Sigmoid colon (tissue), 7 donors: ENCODE data around the gene TRPM2. TPM values are rescaled to one million over a fixed set of nuclear protein-coding genes. Genes with fewer than 3 reads are reported as not detected.

Experiments used
- DNase-seq: peaks from one replicate; pipeline ENCODE4 v3.0.0-alpha.2; 2019
- H3K27ac ChIP-seq, 4 donors: fragments of 200-600 bp; sonication (generic); one replicate each; pipeline ENCODE4 v1.5.1; 2016 to 2019; ENCODE audit warnings: mild to moderate bottlenecking in 1 of 4
- H3K27me3 ChIP-seq, 3 donors: fragments of 200-600 bp; sonication (generic); one replicate each; pipeline ENCODE4 v1.5.1; 2019; ENCODE audit warnings: mild to moderate bottlenecking in 1 of 3
- H3K36me3 ChIP-seq, 4 donors: fragments of 200-600 bp; sonication (generic); one replicate each; pipeline ENCODE4 v1.5.1; 2016 to 2019
- H3K4me1 ChIP-seq, 4 donors: fragments of 200-600 bp; sonication (generic); one replicate each; pipeline ENCODE4 v1.5.1; 2017 to 2019
- H3K4me3 ChIP-seq, 4 donors: fragments of 200-600 bp; sonication (generic); one replicate each; pipeline ENCODE4 v1.5.1; 2017 to 2019; ENCODE audit warnings: mild to moderate bottlenecking in 2 of 4, moderate library complexity in 1 of 4
- H3K9me3 ChIP-seq, 4 donors: fragments of 200-600 bp in 3 of 4; sonication (generic) in 3 of 4; one replicate each; pipeline versions ENCODE4 v1.5.1 to v1.6.1; 2013 to 2019
- CTCF ChIP-seq, 4 experiments: fragments of 450-650 bp in 3 of 4; fragments of 200-600 bp in 1 of 4; IDR thresholded peaks; one replicate each; pipeline ENCODE4 v1.5.1; 2016 to 2019; ENCODE audit warnings: antibody characterized with exemption in 4 of 4, mild to moderate bottlenecking in 3 of 4, moderate library complexity in 2 of 4
- EP300 ChIP-seq, 4 donors: sonication (generic); formaldehyde crosslinking; IDR thresholded peaks; one replicate each; pipeline ENCODE4 v1.6.1; 2017; ENCODE audit warnings: antibody characterized with exemption in 4 of 4
- POLR2A ChIP-seq, 2 donors: fragments of 450-650 bp; IDR thresholded peaks; one replicate each; pipeline ENCODE4 v1.6.1; 2016; ENCODE audit warnings: antibody characterized with exemption in 2 of 2, mild to moderate bottlenecking in 2 of 2, moderate library complexity in 2 of 2
- POLR2AphosphoS5 ChIP-seq, 4 donors: sonication (generic); formaldehyde crosslinking; IDR thresholded peaks; one replicate each; pipeline ENCODE4 v1.6.1; 2017; ENCODE audit warnings: antibody characterized with exemption in 4 of 4
- WGBS, 2 donors: extraction: QIAGEN DNeasy Blood & Tissue Kit; methylation state at CpG; one replicate each; pipeline ENCODE4 v1.1.7; 2013; 5-methylcytosine and 5-hydroxymethylcytosine counted together
- intact Hi-C: fragments of 100-400 bp; cut with DNase I; formaldehyde crosslinking; loops from one replicate; pipeline ENCODE4 v1.15.1; 2023
- polyA plus RNA-seq, 3 donors: library from polyadenylated mRNA; stranded (reverse); fragments of 200-250 nt; gene quantifications; one replicate each; pipeline ENCODE4 v1.2.3, GENCODE V29; 2013
- total RNA-seq, 4 donors: library from RNA; depleted of rRNA; stranded (reverse); fragments of >200 nt; gene quantifications; one replicate each; pipeline ENCODE4 v1.1.0, GENCODE V29; 2016
- donor health status: healthy with polysubstance abuse.
- donor health status: Bipolar disorder and iron deficiency.
- donor health status: healthy.

The TRPM2 gene
- total and polyA plus RNA-seq, 7 donors: 1.6 to 4.9 (median 3.4) TPM

GRCh38 chr21:44317871-44318270, 35.5 kb upstream of the TRPM2 start:
- no peaks in the 10 kb centered on the region for H3K9me3 ChIP-seq
- intact Hi-C loops: no loop called here
- TF ChIP-seq CTCF (IDR thresholded peaks at IDR 0.05) (no peak), POLR2AphosphoS5 (IDR thresholded peaks at IDR 0.05) (no peak), EP300 (IDR thresholded peaks at IDR 0.05) (no peak), POLR2A (IDR thresholded peaks at IDR 0.05) (no peak)
- 95 to 96% methylated on average over 22 of the region's 22 CpGs for WGBS, 2 donors
- no peaks in the 10 kb centered on the region for H3K4me1 ChIP-seq
- H3K4me3 ChIP-seq: no peak overlapping the region
- H3K27ac ChIP-seq: no peak overlapping the region
- no peaks in the 10 kb centered on the region for H3K27me3 ChIP-seq
- H3K36me3 ChIP-seq: peaks cover 12 to 90% (median 41%) of the 10 kb centered on the region in 4 donors
- no peak for DNase-seq

- no peak for TF ChIP-seq POLR2AphosphoS5 (IDR thresholded peaks at IDR 0.05)
- TF ChIP-seq CTCF (IDR thresholded peaks at IDR 0.05): no peak
- Histone ChIP-seq H3K4me1 (no peaks in the 10 kb centered on the region), H3K27ac (no peak overlapping the region), H3K9me3 (no peaks in the 10 kb centered on the region), H3K27me3 (no peaks in the 10 kb centered on the region), H3K4me3 (no peak overlapping the region), H3K36me3 (peaks cover 6 to 89% (median 35%) of the 10 kb centered on the region in 4 donors)
- 94 to 95% methylated on average over 25 of the region's 25 CpGs for WGBS, 2 donors
- no peak for DNase-seq
- intact Hi-C loops: no loop called here
These were observed 34.7 kb upstream of the TRPM2 start for GRCh38 chr21:44318489-44319285.

- WGBS, 2 donors: 93 to 96% methylated on average over 35 of the region's 35 CpGs
- H3K9me3 ChIP-seq: no peaks in the 10 kb centered on the region
- TF ChIP-seq POLR2A (IDR thresholded peaks at IDR 0.05) (no peak), CTCF (IDR thresholded peaks at IDR 0.05) (no peak), EP300 (IDR thresholded peaks at IDR 0.05) (no peak), POLR2AphosphoS5 (IDR thresholded peaks at IDR 0.05) (no peak)
- H3K4me1 ChIP-seq: no peaks in the 10 kb centered on the region
- no peak overlapping the region for H3K27ac ChIP-seq
- intact Hi-C loops: no loop called here
- no peak overlapping the region for H3K4me3 ChIP-seq
- peaks cover 6 to 91% (median 34%) of the 10 kb centered on the region in 4 donors for H3K36me3 ChIP-seq
- H3K27me3 ChIP-seq: no peaks in the 10 kb centered on the region
- DNase-seq: no peak
These were observed 33.9 kb upstream of the TRPM2 start for GRCh38 chr21:44319407-44320065.

GRCh38 chr21:44320847-44321246, 32.6 kb upstream of the TRPM2 start:
- peaks cover 6 to 91% (median 35%) of the 10 kb centered on the region in 4 donors for H3K36me3 ChIP-seq
- H3K9me3 ChIP-seq: no peaks in the 10 kb centered on the region
- DNase-seq: no peak
- H3K4me1 ChIP-seq: no peaks in the 10 kb centered on the region
- TF ChIP-seq CTCF (IDR thresholded peaks at IDR 0.05): no peak
- no peak for TF ChIP-seq POLR2A (IDR thresholded peaks at IDR 0.05)
- no peak for TF ChIP-seq POLR2AphosphoS5 (IDR thresholded peaks at IDR 0.05)
- no peak for TF ChIP-seq EP300 (IDR thresholded peaks at IDR 0.05)
- intact Hi-C loops: no loop called here
- no peaks in the 10 kb centered on the region for H3K27me3 ChIP-seq
- H3K27ac ChIP-seq: no peak overlapping the region
- WGBS, 2 donors: 91 to 94% methylated on average over 13 of the region's 13 CpGs
- H3K4me3 ChIP-seq: no peak overlapping the region
